ENCODE results near the gene GRIK1.

GRIK1 gene

DNA sequence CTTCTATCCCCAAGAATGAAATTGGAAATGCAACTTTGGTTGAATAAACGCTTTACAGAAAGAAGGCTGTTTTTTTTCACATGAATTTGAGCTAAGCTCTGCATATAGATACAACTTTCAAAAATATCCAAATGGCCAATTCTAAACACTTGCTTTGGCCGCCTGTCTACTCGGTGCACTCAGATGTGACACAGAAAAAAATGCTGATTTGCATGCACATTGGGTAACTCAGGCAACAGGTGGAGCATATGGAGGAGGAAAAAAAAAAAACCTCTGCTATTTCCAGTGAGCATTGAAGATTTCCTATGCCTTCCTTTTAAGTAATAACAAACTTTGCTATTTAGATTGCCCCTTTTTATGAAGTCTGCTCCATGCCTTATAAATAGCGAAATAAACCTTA lies 262.5 kb downstream of the GRIK1 start:
- no peaks in the 10 kb centered on the region for H3K4me1 Mint-ChIP-seq (ENCODE audit: low read depth)
- H3K27me3 Mint-ChIP-seq, result no peaks in the 10 kb centered on the region
- H3K36me3 Mint-ChIP-seq, result no peaks in the 10 kb centered on the region
- H3K27ac Mint-ChIP-seq, result no peak overlapping the region
- no peak overlapping the region for H3K4me3 Mint-ChIP-seq
- H3K9me3 Mint-ChIP-seq (ENCODE audit: low read depth), result no peaks in the 10 kb centered on the region

DNA sequence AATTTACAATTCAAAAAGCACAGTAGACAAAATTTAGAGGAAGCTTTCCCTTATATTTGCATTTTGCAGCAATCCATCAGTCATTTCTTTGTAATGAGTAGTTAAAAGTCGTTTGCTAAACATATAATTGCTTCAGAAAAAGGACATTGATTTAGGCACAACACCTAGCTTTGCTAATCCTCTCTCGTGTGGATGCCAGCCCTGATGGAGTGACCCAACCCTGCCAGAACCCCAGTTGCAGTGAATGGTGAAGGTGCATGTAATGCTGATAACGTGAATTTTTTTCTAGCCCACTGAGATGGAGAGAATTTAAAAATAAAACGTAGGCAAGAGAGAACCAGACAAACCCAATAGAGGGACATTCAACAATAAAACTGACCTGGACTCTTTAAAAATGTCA lies 263.4 kb downstream of the GRIK1 start:
- Mint-ChIP-seq H3K27me3 (no peaks in the 10 kb centered on the region), H3K27ac (no peak overlapping the region), H3K9me3 (ENCODE audit: low read depth) (no peaks in the 10 kb centered on the region), H3K4me3 (no peak overlapping the region), H3K4me1 (ENCODE audit: low read depth) (no peaks in the 10 kb centered on the region), H3K36me3 (no peaks in the 10 kb centered on the region)

DNA sequence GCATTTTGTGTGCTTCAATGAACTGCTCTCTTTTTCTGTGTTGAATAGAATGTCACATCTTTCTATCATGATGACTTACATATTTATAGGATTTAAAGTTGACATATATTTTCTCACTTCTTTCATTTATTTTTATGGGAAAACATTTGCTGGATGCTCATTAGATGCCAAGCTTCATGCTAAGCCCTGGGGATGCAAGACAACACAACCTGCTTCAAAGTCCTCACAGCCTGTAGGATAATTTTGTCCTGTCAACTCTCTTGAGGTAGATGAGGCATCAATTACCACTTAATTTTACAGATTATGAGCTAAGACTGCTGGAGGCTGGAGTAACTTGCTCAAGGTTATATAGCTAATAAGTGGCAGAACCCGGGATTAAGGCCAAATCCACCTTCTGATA lies 264.3 kb downstream of the GRIK1 start:
- Mint-ChIP-seq H3K27ac (no peak overlapping the region), H3K4me1 (ENCODE audit: low read depth) (no peaks in the 10 kb centered on the region), H3K4me3 (no peak overlapping the region), H3K36me3 (no peaks in the 10 kb centered on the region), H3K27me3 (no peaks in the 10 kb centered on the region), H3K9me3 (ENCODE audit: low read depth) (no peaks in the 10 kb centered on the region)

DNA sequence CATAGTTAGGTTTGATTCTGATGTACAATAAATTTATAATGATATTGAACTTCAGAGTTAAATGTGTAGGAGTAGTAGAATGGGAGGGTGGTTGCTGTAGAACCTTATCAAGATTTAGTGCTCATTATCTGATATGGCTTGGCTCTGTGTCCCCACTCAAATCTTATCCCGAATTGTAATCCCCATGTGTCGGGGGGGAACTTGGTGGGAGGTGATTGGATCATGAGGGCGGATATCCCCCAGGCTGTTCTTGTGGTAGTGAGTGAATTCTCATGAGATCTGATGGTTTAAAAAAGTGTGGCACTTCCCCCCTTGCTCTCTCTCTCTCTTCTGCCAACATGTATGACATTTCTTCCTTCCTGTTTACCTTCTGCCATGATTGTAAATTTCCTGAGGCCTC lies 265.5 kb downstream of the GRIK1 start:
- Mint-ChIP-seq H3K36me3 (no peaks in the 10 kb centered on the region), H3K27ac (no peak overlapping the region), H3K27me3 (no peaks in the 10 kb centered on the region), H3K4me1 (ENCODE audit: low read depth) (no peaks in the 10 kb centered on the region), H3K4me3 (no peak overlapping the region), H3K9me3 (ENCODE audit: low read depth) (no peaks in the 10 kb centered on the region)

DNA sequence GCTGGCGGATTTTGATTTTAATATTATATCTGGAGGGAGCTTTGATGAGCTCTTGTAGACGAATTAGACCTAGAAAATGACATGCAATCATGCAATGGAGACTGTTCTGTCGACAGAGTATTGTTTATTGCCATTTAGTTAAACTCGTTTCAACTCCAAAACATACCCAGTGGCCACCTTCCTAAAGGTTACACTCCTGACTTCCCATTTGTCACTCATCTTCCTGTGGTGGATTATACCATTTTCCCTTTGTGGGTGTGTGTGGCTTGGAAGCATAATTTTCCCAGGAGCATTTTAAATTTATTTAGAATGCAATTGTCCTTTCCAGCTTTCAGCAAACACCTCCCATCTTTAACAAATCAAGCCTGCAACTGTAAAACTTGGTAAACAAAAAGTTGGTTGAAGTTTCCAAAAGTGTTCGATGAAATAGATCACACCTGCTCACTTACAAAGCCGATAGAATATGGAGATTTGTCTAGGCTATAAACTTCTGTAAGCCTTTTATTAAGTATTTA lies 266.6 kb downstream of the GRIK1 start:
- Mint-ChIP-seq H3K9me3 (ENCODE audit: low read depth) (no peaks in the 10 kb centered on the region), H3K36me3 (no peaks in the 10 kb centered on the region), H3K27me3 (peaks cover 3% of the 10 kb centered on the region), H3K4me1 (ENCODE audit: low read depth) (no peaks in the 10 kb centered on the region), H3K4me3 (no peak overlapping the region), H3K27ac (no peak overlapping the region)

DNA sequence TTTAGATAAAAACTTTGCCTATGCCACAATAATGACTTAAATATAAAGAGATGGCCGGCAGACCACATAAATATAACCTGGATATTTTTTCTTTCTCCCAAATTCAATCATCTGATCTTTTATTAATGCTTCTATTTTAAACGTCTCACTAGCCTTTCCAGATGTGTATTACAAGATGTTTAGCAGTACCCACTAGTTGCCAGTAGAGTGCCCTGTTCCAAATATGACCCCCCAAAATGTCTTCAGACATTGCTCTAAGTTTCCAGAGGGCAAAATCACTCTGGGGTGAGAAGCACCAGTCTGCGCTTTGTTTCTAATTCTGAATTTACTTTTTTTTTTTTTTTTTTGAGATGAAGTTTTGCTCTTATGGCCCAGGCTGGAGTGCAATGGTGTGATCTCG lies 268.1 kb downstream of the GRIK1 start:
- Mint-ChIP-seq H3K36me3 (no peaks in the 10 kb centered on the region), H3K27ac (no peak overlapping the region), H3K4me3 (no peak overlapping the region), H3K27me3 (peaks cover 8% of the 10 kb centered on the region), H3K9me3 (ENCODE audit: low read depth) (no peaks in the 10 kb centered on the region), H3K4me1 (ENCODE audit: low read depth) (no peaks in the 10 kb centered on the region)

DNA sequence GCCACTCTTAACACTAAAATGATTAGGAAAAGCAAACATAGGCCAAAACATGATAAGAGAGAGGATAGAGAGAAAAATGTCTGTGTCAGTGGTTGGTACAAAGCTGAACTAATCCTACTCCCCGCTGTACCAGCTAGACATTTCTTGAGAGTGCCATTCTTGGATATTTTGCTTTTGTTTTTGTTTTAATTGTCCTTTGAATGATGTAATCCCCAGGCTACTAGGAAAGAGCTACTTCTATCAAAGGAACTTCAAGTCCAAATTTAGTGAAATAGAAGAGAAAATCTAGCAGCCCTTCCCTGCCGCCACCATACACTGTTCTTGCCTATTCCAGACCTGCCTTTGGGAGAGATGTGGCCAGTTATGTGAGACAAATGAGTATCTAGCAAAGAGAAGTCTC lies 269.6 kb downstream of the GRIK1 start:
- no peak overlapping the region for H3K27ac Mint-ChIP-seq
- H3K27me3 Mint-ChIP-seq, result peaks cover 8% of the 10 kb centered on the region

DNA sequence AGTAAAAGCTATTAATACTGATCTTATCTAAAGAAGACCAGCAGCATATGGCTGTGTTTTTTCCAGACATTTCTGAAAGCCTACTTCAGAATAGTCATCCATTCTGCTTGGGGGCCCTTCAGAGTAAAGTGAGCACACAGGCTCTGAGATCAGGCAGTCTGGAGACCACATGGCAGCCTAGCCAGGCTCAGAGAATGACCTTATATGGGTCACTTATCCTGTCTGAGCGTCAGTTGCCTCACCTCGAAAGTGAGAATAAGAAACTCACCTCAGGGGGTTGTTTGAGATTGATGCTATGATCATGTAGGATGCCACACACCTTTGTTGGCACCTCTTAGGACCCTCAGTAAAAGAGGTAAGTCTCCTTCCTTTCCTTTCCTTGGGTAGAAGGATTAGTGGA lies 270.4 kb downstream of the GRIK1 start:
- Mint-ChIP-seq H3K27me3 (peaks cover 8% of the 10 kb centered on the region), H3K9me3 (ENCODE audit: low read depth) (no peaks in the 10 kb centered on the region), H3K4me1 (ENCODE audit: low read depth) (no peaks in the 10 kb centered on the region), H3K4me3 (no peak overlapping the region), H3K36me3 (no peaks in the 10 kb centered on the region), H3K27ac (no peak overlapping the region)

More for the DNA sequence above, 269.6 kb downstream of the GRIK1 start:
- Mint-ChIP-seq H3K36me3 (no peaks in the 10 kb centered on the region), H3K4me3 (no peak overlapping the region), H3K9me3 (ENCODE audit: low read depth) (no peaks in the 10 kb centered on the region), H3K4me1 (ENCODE audit: low read depth) (no peaks in the 10 kb centered on the region)

DNA sequence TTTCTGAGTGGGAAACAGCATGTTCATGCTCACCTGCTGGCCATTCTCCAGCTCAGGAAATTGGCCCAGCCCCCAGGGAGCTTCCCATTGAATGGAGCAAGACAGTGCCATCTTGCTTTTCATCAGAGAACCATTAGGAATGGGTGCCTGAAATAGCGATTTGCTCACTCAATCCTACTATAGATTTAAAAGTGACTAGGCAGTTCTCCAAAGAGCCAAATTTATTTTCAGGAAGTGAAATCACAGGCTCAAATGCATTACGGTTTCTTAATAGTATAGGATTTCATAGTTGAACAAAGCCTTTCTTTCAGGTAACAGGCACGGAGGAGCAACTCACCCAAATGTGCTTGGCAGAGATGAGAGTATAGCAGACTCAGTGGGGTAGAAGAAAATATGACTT lies 272.1 kb downstream of the GRIK1 start:
- Mint-ChIP-seq H3K4me3 (no peak overlapping the region), H3K4me1 (ENCODE audit: low read depth) (no peaks in the 10 kb centered on the region), H3K27ac (no peak overlapping the region), H3K27me3 (peaks cover 8% of the 10 kb centered on the region), H3K36me3 (no peaks in the 10 kb centered on the region), H3K9me3 (ENCODE audit: low read depth) (no peaks in the 10 kb centered on the region)

DNA sequence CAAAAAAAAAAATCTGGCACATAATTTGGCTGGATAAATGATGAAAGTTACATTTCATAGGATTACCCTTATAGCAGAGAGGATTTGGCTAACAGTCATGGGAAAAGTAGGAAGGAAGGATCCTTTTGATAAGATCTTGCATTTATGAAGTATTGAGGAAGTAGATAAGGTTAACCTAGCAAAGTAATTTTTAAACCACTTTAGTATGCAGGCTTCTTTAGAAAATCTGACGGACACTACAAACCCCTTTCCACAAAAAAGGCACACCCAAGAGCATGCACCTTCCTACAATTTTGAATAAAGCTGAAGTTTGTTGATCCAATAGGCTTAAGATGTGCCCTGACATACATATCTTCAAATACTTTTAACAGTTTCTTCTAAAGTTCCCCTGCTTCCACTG lies 275.2 kb downstream of the GRIK1 start:
- H3K4me1 Mint-ChIP-seq (ENCODE audit: low read depth), result no peaks in the 10 kb centered on the region
- peaks cover 3% of the 10 kb centered on the region for H3K9me3 Mint-ChIP-seq (ENCODE audit: low read depth)
- H3K27ac Mint-ChIP-seq, result no peak overlapping the region
- peaks cover 2% of the 10 kb centered on the region for H3K36me3 Mint-ChIP-seq
- no peak overlapping the region for H3K4me3 Mint-ChIP-seq
- peaks cover 10% of the 10 kb centered on the region for H3K27me3 Mint-ChIP-seq

DNA sequence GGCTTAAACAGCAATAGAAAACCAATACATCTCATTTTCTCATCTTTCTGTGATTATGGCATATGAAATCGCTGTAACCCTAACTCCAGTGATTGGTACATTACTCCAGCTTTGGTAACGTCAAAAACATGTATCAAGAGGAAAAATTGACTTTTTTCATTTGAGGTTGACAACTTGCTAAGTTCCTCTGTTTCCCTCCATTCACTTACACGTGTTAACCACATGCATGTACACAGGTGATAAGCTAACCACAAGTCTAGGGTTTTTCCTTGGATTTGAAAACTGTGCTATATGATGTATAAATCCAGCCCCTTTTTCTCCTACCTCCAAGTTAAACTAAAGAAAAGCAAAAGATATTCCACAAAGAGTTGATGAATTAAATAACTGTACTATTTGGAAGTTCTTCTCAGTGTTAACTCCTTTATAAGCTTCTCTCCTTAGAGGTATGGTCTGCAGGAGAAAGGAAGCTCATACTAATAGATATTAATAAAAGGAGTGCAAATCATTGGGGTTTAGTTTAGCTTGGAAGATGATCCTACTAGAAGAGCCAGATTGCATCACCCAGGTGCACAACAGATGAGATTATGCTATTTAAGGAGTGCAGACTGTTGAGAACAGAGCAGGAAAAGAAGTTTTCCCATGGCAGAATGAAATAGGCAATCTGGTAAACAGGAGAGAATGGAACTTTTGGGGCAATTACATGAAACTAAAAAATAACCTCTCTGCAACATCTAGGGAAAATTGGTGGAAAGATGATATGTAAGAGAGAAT lies 277.9 kb downstream of the GRIK1 start:
- H3K36me3 Mint-ChIP-seq, result peaks cover 2% of the 10 kb centered on the region
- peaks cover 8% of the 10 kb centered on the region for H3K4me1 Mint-ChIP-seq (ENCODE audit: low read depth)
- peaks cover 3% of the 10 kb centered on the region for H3K9me3 Mint-ChIP-seq (ENCODE audit: low read depth)
- no peak overlapping the region for H3K27ac Mint-ChIP-seq
- no peak overlapping the region for H3K4me3 Mint-ChIP-seq
- peaks cover 3% of the 10 kb centered on the region for H3K27me3 Mint-ChIP-seq

DNA sequence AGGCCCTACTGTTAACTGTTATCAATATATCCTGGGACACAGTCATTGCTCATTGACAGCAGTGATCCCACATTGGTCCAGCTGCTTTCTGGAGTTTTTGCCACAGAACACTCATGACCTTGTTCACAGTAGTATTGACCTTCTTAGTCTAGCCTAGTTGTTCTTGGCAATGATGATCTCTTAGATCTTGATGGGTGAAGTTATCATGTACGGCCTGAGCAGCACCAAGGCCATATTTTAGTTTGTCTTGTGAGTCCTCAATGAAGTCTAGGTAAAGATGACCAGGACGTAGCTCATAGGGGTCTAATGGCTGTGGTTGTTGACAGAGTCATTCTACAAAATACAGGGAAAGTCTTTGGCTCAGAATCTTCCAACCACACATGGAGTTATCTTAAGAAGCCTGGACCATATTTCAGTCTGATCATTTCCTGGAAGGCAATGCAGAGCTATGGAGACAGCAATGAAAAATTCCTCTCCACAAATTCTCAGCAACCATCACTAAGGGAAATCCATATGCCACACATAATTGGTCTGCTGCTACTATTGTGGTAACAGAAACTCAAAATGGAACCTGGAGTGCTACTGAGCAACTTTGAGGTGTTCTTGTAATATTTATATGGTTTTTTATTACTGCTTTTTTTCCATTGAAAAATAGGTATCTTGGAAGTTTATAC lies 279.6 kb downstream of the GRIK1 start:
- Mint-ChIP-seq H3K9me3 (ENCODE audit: low read depth) (peaks cover 7% of the 10 kb centered on the region), H3K27me3 (peaks cover 3% of the 10 kb centered on the region), H3K4me3 (no peak overlapping the region), H3K27ac (no peak overlapping the region), H3K4me1 (ENCODE audit: low read depth) (peaks cover 20% of the 10 kb centered on the region), H3K36me3 (peaks cover 6% of the 10 kb centered on the region)

DNA sequence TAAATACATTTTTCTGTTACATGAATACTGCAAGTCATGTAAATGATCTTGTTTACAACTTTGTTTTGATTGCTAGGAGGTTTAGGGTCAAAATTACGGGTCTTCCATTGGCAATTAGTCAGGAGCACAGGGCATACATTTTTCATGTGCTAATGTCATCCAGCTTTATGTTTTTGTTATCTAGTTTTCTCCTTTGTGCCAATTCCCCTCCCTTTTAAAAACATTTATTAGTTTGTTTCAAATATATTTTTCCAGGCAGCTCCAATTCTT lies 280.9 kb downstream of the GRIK1 start:
- no peak overlapping the region for H3K4me3 Mint-ChIP-seq
- peaks cover 7% of the 10 kb centered on the region for H3K9me3 Mint-ChIP-seq (ENCODE audit: low read depth)
- H3K27me3 Mint-ChIP-seq, result peaks cover 3% of the 10 kb centered on the region
- peaks cover 6% of the 10 kb centered on the region for H3K36me3 Mint-ChIP-seq
- H3K27ac Mint-ChIP-seq, result no peak overlapping the region
- H3K4me1 Mint-ChIP-seq (ENCODE audit: low read depth), result peaks cover 24% of the 10 kb centered on the region

DNA sequence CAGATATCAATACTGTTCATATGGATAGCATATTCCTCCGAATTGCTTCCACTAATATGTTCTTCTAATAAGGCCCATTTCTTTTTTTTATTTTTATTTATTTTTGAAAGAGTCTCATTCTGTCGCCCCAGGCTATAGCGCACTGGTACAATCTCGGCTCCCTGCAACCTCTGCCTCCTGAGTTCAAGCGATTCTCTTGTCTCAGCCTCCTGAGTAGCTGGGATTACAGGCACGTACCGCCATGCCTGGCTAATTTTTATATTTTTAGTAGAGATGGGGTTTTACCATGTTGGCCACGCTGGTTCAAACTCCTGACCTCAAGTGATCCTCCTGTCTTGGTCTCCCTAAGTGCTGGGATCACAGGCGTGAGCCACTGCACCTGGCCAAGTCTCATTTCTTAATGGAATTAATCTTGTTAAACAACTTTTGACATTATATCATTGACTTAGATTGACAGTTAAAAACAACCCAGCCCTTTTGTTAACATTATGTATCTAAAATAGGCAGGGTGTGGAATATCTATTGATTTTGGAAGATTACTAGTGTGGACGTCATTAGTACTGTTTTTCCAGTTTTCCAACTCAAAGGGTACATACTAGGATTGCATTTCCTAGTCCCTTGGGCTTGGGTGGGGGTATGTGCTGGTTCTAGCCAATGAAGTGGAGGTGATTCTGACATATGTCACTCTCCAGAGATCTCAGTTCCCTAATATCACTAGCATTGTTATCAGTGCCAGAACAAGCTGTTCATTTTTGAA lies 281.4 kb downstream of the GRIK1 start:
- Mint-ChIP-seq H3K9me3 (ENCODE audit: low read depth) (peaks cover 7% of the 10 kb centered on the region), H3K36me3 (peaks cover 6% of the 10 kb centered on the region), H3K27me3 (peaks cover 3% of the 10 kb centered on the region), H3K4me1 (ENCODE audit: low read depth) (peaks cover 27% of the 10 kb centered on the region), H3K27ac (no peak overlapping the region), H3K4me3 (no peak overlapping the region)

DNA sequence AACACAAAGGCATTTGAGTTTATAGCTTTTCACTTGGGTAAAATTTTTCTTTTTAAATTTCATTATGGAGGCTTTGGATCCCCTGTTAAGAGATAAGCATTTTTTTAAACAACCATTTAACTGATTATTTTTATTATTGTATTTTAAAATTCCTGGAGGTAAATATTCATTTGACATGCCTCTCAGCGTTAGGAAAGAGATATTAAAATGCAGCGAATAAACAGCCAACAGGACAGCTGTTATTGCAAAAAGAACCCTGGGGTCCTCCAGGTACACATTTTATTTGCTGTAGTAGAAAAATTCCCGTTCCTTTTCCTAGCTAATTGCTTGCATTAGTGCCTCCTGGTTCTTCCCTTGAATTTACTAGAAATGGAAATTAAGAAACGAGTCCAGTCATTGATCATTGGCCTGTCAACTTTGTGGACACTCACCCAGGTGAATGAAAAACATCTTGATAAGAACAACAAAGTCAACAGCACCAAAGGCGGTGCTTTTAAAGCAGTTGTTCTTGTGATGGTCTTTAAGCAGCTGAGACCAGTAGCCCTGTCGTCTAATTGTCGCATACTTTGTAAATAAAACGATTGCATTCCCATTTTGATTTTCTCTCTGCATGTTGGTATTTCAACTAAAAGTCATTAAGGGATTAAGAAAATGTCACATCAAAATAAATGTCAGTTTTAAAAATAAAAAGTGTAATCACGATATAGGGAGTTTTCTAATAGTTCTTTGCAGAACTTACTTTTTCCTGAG lies 282.4 kb downstream of the GRIK1 start:
- Mint-ChIP-seq H3K36me3 (peaks cover 6% of the 10 kb centered on the region), H3K4me3 (no peak overlapping the region), H3K9me3 (ENCODE audit: low read depth) (peaks cover 7% of the 10 kb centered on the region), H3K27me3 (peaks cover 3% of the 10 kb centered on the region), H3K4me1 (ENCODE audit: low read depth) (peaks cover 27% of the 10 kb centered on the region), H3K27ac (peak overlapping the region; percentile 38)

All from activated naive CD8-positive, alpha-beta T cell (primary cell).